CD4-positive, alpha-beta T cell treated with Interleukin-2 at 100 ng/mL for 4 hours (primary cell): ENCODE measurements around the gene MRPS26.
"Not testable (repeated sequence)": the region's sequence is repeated elsewhere in the genome, so short reads cannot be mapped to it uniquely, and the experiment has no call there.

Experiments
- DNase-seq: peaks from one replicate; pipeline ENCODE4 v3.0.0-alpha.2; 2020; ENCODE audit warnings: low spot score

The MRPS26 gene

DNA sequence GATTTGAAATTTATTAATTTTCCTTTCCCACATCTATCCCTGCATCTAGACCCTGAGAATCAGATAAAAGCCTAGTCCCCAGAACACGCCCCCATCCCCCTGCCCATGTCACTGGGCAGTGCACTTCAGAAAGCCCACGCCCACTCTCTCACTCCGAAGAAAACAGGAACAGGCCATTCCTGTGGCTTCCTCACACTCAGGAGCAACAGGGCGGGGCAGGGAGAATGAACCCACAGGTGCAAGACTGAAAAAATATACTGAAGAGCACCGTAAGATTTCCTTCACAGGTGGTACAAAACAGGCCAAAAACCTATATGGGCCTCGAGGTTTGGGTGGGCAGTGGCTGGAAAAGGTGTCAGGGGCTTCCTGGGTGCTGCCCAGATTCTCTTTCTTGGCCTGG, 29.0 kb downstream of the MRPS26 start:
- DNase-seq, result no peak

DNA sequence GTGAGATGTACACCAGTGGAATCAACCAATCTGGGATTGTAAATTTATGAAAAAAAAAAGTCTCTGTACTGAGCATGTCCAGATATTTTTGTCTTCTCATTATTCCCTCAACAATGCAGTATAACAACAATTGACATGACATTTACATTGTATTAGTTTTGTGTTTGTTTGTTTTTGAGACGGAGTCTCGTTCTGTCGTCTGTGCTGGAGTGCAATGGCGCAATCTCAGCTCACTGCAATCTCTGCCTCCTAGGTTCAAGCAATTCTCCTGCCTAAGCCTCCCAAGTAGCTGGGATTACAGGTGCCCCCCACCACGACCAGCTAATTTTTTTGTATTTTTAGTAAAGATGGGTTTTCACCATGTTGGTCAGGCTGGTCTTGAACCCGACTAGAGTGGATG, 29.5 kb downstream of the MRPS26 start:
- not testable (repeated sequence) for DNase-seq

GRCh38 chr20:3077618-3078134, 31.8 kb downstream of the MRPS26 start:
- DNase-seq, result no peak

DNA sequence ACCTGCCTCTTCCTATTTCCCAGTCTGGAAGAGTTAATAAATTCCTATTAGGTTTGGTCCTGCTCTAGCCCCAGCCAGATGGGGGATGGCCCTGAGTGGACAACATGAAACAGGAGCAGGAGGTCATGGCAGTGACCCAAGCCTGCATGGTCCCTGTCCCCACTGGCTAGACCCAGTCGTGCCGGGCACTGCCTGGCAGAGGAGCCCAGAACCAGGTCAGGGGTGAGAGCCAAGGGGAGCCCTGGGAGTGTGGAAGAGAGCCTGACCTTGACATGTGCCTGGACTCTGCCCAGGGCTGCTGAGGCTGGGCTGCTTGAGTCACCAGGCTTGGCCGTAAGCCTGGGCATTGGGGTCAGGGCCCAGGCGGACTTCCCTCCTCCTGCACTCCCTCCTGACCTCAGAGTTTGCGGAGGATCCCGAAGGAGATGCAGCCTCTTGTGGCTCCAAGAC, 35.1 kb downstream of the MRPS26 start:
- DNase-seq, result no peak

DNA sequence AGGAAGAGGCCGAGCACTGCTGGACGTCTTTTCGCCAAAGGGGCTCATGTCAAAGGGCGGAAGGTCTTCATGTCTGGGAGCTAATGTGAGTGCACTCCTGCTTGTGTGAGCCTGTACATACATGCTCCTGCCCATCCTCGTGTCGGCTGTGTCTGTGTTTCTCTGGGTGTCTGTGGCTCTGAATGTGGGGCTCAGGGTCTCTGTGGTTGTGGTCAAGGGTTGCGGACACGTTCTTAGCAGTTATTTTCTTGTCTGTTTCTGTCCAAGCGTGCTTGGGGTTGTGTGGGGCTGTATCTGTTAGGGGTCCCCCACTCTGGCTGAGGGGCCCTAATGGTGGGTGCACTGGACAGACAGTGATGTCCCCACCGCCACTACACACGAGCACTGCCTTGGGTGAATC, 35.8 kb downstream of the MRPS26 start:
- DNase-seq, result no peak

DNA sequence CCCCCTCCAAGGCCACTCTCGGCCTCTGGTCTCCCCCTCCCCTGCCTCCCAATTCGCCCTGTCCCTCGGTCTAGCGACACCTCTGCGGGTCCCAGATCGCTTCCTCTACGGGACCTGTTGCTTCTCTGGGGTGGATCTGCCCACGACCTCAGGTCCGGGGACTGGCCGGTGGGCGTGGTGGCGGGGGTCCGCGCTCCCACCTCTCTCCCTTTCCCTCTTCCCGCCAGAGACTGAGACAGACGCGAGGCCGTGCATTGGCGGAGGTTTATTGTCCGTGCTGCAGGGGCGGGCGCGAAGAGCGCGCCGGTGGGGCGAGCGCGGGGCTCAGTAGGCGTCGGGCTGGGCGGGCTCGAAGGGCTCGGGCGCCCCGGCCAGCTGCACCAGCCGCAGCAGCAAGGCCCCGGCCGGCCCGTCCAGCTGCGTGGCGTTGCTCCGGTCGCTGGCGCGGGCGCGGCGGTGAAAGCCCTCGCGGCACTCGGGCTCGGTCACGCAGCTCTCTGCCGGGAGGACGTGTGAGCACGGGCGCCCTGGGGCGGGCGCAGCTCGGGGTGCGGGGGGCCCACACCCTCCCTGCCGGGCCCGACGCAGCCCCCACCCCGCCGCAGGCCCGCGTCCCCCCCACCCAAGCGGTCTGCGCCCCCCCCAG, 36.6 kb downstream of the MRPS26 start:
- DNase-seq, result no peak

GRCh38 chr20:3082955-3083952, 37.4 kb downstream of the MRPS26 start:
- DNase-seq, result no peak

DNA sequence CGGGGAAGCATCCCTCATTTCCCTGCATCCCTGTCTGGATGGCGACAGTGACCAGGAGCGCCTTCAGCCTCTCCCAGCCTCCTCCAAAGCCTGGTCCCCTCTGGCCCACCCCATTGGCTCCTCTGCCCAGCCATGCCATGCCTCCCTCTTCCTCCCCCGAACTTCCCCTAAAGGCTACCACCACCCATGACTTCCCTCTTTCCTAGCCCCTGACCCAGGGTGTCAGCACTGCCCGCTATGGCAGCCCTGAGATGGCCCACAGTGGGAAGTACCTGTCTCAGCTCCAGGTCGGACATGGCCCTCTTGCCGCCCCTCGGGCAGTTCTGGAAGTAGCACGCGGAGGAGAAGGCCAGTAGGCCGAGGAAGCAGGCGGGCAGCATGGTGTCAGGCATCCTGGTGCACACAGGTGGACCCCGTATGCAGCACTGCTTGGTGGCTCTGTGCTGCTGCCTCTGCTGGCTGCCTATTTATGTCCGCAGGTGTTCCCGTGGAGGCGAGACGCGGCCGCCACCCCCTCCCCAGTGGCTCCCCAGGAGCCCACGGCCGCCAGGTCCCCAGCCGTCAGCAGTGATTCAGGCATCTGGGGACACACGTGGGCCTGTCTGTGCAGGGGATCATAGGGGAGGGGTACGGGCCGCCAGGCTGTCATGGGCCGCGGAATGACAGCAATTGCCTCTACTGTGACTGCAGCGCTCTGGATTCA, 38.6 kb downstream of the MRPS26 start, which contains the start of gene AVP:
TSS of gene AVP (minus strand) at position 442 of the 703 bp plus-strand sequence. CDS start at position 392, 50 bp downstream.
- no peak for DNase-seq

- no peak for DNase-seq
Measured at GRCh38 chr20:3084986-3085360, 39.1 kb downstream of the MRPS26 start.

DNA sequence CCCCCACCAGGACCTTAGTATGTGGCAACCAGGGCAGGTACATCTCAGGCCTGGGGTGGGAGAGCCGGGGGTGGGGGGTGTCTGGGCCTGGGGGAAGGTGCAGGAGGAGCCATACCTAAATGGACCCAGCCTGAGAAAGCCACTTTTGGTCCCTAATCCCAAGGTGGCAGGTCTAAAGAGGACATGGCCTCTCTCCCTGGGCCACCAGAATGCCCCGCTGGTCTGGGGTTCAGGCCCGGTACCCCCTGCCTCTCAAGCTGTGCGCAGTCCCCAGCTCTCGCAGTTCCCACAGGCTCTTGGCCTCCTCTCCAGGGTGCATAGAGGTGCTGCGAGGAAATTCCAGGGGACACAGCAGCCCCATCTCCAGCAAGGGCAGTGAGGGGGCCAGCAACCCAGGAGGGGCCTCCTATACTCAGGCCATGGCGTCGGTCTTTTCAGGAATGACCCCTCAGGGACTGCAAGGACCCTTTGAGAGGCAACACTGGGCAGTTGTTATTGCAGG, 39.8 kb downstream of the MRPS26 start:
- DNase-seq, result no peak

DNA sequence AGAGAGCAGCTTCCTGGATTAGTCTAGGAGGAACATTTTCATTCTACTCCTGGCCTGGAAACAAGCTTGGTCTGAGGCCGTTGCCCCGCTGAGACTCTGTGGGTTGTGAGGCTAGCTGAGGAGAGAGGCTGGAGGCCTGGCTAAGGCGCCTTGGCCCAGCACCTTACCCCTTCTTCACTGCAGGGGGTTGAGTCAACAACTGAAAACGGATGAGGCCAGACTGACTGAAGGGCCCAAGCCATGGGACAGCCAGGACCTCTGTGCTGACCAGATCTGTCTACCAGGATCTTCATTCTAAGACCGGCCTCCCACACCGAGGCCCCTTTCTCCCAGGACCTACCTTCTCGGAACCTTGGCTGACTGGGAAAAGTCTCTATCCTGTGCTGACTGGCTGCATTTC, 42.2 kb downstream of the MRPS26 start:
- no peak for DNase-seq

DNA sequence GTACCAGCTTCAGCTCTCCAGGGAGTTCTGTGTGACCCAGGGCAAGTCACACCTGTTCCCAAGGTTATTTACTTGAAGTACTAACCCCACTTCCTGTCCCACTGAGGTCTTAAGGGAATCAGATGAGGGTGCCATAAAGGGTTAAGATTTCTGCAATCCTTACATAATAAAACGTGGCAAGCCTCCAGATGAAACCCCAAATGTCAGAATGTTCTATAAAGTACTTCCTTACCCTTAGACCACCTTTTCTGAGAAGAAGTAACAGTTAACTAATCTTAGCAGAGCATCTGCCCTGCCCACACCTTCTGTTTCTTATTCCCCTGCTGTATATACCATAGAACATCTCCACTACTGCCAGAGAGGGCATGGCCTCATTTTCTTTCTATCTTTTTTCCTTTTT, 44.7 kb downstream of the MRPS26 start:
- no peak for DNase-seq

GRCh38 chr20:3092611-3093379, 46.9 kb downstream of the MRPS26 start:
- peak; percentile 17 for DNase-seq

GRCh38 chr20:3093861-3094361, 48.1 kb downstream of the MRPS26 start:
- DNase-seq, result no peak

DNA sequence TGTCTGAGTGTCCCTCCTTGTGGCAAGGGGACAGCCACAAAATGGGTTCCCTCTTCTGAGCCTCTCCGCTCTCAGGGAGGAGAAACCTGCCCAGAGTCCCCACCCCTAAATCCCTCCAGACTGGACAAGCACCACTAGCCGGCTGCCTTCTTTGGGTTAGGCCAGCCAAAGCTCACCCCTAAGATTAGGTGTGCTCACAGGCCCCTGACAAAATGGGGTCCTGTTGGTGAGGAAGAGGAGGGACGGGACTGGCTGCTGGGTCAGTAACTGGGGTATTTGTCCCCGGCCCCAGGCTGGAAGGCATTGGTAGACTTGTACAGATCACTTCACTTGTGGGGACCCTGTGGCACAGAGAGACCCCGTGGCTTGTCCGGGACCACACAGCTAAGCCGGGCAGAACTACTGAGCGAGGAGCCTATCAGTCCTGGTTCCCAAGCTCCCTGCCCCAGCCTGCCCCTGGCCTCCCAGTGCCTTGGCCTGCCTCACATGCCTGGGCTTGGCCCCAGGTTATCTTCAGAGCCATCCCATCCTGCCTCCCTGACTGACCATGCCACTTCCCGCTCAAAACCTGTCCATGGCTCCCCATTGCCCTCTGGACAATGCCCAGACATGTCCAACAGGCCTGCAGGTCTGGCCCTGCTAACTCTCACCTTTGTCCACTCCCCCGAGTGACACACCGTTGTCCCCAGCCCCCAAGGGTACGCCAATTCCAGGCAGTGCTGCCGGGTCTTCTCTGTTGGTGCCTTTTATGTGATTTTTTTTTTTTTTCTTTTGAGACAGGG, 49.2 kb downstream of the MRPS26 start:
- DNase-seq, result no peak
